IMR-90 (cell line): ENCODE data around the gene SMIM9. TPM values are rescaled to one million over a fixed set of nuclear protein-coding genes. Genes with fewer than 3 reads are reported as not detected.

Experiments used
- ATAC-seq: fragments of 200-7000 bp; cut with Tn5 transposase; 2 replicates; pipeline ENCODE4 v1.9.1; 2020; ENCODE audit warnings: low read depth, mild to moderate bottlenecking, moderate library complexity
- BruUV-seq: library from RNA; stranded (reverse); fragments of 400-500 nt; replicated peaks from 2 replicates; lab custom pipeline; 2021; lab: Mats Ljungman, UMichigan
- CTCF ChIA-PET: fragments of 300-600 bp; formaldehyde crosslinking; extraction: SDS; loops from one replicate; lab custom pipeline; 2021; ENCODE audit warnings: antibody characterized with exemption; lab: Yijun Ruan, JAX
- POLR2A ChIA-PET: fragments of 300-600 bp; sonication (Branson Sonifier 250); formaldehyde crosslinking; loops from one replicate; lab custom pipeline; 2022; ENCODE audit warnings: antibody characterized with exemption; ENCODE audit not compliant: unreplicated experiment; lab: Charles Lee
- DNase-seq: peaks from one replicate; pipeline ENCODE4 v3.0.0; 2013
- H2AFZ ChIP-seq: replicated peaks from 2 replicates; pipeline ENCODE3; 2013; ENCODE audit warnings: low read length, mild to moderate bottlenecking; ENCODE audit not compliant: poor library complexity
- H2AK5ac ChIP-seq: 2 replicates; pipeline ENCODE4 v1.6.1; 2013; ENCODE audit warnings: low read depth, low read length, inconsistent platforms
- H2AK9ac ChIP-seq: replicated peaks from 2 replicates; pipeline ENCODE3; 2013; ENCODE audit warnings: mild to moderate bottlenecking, low read depth, low read length, moderate library complexity; ENCODE audit not compliant: poor library complexity
- H2BK120ac ChIP-seq: 2 replicates; pipeline ENCODE4 v1.6.1; 2013; ENCODE audit warnings: low read depth, low read length, inconsistent platforms
- H2BK15ac ChIP-seq: 3 replicates; pipeline ENCODE4 v1.6.1; 2013; ENCODE audit warnings: low read depth, low read length, inconsistent platforms
- H2BK20ac ChIP-seq: 2 replicates; pipeline ENCODE4 v1.6.1; 2013; ENCODE audit warnings: low read depth, mild to moderate bottlenecking, inconsistent platforms, low read length, moderate library complexity
- H2BK5ac ChIP-seq: 2 replicates; pipeline ENCODE4 v1.6.1; 2013; ENCODE audit warnings: mild to moderate bottlenecking, low read depth, low read length, inconsistent platforms; ENCODE audit not compliant: poor library complexity, severe bottlenecking
- H3K14ac ChIP-seq: replicated peaks from 2 replicates; pipeline ENCODE4 v1.6.1; 2013; ENCODE audit warnings: low read depth, low read length, inconsistent platforms
- H3K18ac ChIP-seq: 2 replicates; pipeline ENCODE4 v1.6.1; 2013; ENCODE audit warnings: low read depth, low read length, control low read depth
- H3K23ac ChIP-seq: 2 replicates; pipeline ENCODE4 v1.6.1; 2013; ENCODE audit warnings: low read depth, low read length, inconsistent platforms
- H3K27ac ChIP-seq: 2 replicates; pipeline ENCODE4 v1.5.1; 2013; ENCODE audit warnings: mild to moderate bottlenecking, control low read depth, low read length; ENCODE audit not compliant: insufficient read depth
- H3K27me3 ChIP-seq: 2 replicates; pipeline ENCODE4 v1.6.1; 2013; ENCODE audit warnings: low read length; ENCODE audit not compliant: control insufficient read depth, insufficient read depth
- H3K36me3 ChIP-seq: 2 replicates; pipeline ENCODE4 v1.6.1; 2013; ENCODE audit warnings: low read length, mixed read lengths; ENCODE audit not compliant: control insufficient read depth, insufficient read depth
- H3K4ac ChIP-seq: 2 replicates; pipeline ENCODE4 v1.6.1; 2013; ENCODE audit warnings: low read depth, low read length, inconsistent platforms
- H3K4me1 ChIP-seq: 2 replicates; pipeline ENCODE4 v1.6.1; 2013; ENCODE audit warnings: low read length, mixed read lengths; ENCODE audit not compliant: control insufficient read depth, insufficient read depth
- H3K4me2 ChIP-seq: 2 replicates; pipeline ENCODE4 v1.6.1; 2013; ENCODE audit warnings: low read depth, mild to moderate bottlenecking, control low read depth, low read length, moderate library complexity
- H3K4me3 ChIP-seq: 2 replicates; pipeline ENCODE4 v1.5.1; 2013; ENCODE audit warnings: low read depth, mild to moderate bottlenecking, control low read depth, low read length, moderate library complexity; ENCODE audit not compliant: insufficient read depth
- H3K56ac ChIP-seq: 2 replicates; pipeline ENCODE4 v1.6.1; 2013; ENCODE audit warnings: low read length, inconsistent platforms; ENCODE audit not compliant: insufficient read depth; ENCODE audit errors: extremely low read depth
- H3K79me1 ChIP-seq, 2 experiments: 2 replicates each; pipeline ENCODE4 v1.6.1; 2013; ENCODE audit warnings: low read length in 2 of 2, inconsistent platforms in 1 of 2, low read depth in 1 of 2
- H3K9ac ChIP-seq: 2 replicates; pipeline ENCODE4 v1.6.1; 2013; ENCODE audit warnings: low read depth, low read length, control low read depth
- H3K9me1 ChIP-seq: 2 replicates; pipeline ENCODE4 v1.6.1; 2013; ENCODE audit warnings: low read length, inconsistent platforms; ENCODE audit not compliant: insufficient read depth
- H3K9me3 ChIP-seq: 2 replicates; pipeline ENCODE4 v1.6.1; 2013; ENCODE audit warnings: low read length; ENCODE audit not compliant: control insufficient read depth, insufficient read depth
- H4K20me1 ChIP-seq: 2 replicates; pipeline ENCODE4 v1.6.1; 2013; ENCODE audit warnings: low read length, inconsistent platforms; ENCODE audit not compliant: insufficient read depth
- H4K5ac ChIP-seq: 2 replicates; pipeline ENCODE4 v1.6.1; 2013; ENCODE audit warnings: mild to moderate bottlenecking, low read depth, low read length, control low read depth
- H4K8ac ChIP-seq, 2 experiments: 2 replicates each; pipeline ENCODE4 v1.6.1; 2013; ENCODE audit warnings: low read depth in 2 of 2, low read length in 2 of 2, control low read depth in 1 of 2, inconsistent platforms in 1 of 2
- H4K91ac ChIP-seq: 2 replicates; pipeline ENCODE4 v1.6.1; 2013; ENCODE audit warnings: low read depth, low read length, inconsistent platforms; ENCODE audit not compliant: insufficient read depth
- BHLHE40 ChIP-seq: fragments of 150-350 bp; IDR thresholded peaks from 2 replicates; pipeline ENCODE4 v1.6.1; 2016; ENCODE audit warnings: mild to moderate bottlenecking, low read depth, low read length
- CEBPB ChIP-seq: IDR thresholded peaks from 2 replicates; pipeline ENCODE4 v1.6.1; 2012; ENCODE audit warnings: low read depth, low read length, improper control_type of control experiment
- CHD1 ChIP-seq: IDR thresholded peaks from 2 replicates; pipeline ENCODE4 v1.6.1; 2012; ENCODE audit warnings: low read depth, low read length, improper control_type of control experiment
- FOS ChIP-seq: fragments of 150-350 bp; IDR thresholded peaks from 2 replicates; pipeline ENCODE4 v1.6.1; 2016; ENCODE audit warnings: low read depth, low read length
- MAFK ChIP-seq: IDR thresholded peaks from 2 replicates; pipeline ENCODE4 v1.6.1; 2012; ENCODE audit warnings: low read depth, low read length, improper control_type of control experiment
- MAZ ChIP-seq: IDR thresholded peaks from 2 replicates; pipeline ENCODE4 v1.6.1; 2012; ENCODE audit warnings: low read depth, mild to moderate bottlenecking, low read length, improper control_type of control experiment, moderate library complexity, borderline replicate concordance
- MXI1 ChIP-seq: IDR thresholded peaks from 2 replicates; pipeline ENCODE4 v1.6.1; 2012; ENCODE audit warnings: low read depth, mild to moderate bottlenecking, low read length, moderate library complexity, borderline replicate concordance
- NFE2L2 ChIP-seq: fragments of 150-350 bp; IDR thresholded peaks from 2 replicates; pipeline ENCODE4 v1.6.1; 2016; ENCODE audit warnings: low read depth, mild to moderate bottlenecking, low read length
- POLR2A ChIP-seq: IDR thresholded peaks from 2 replicates; pipeline ENCODE4 v1.6.1; 2012; ENCODE audit warnings: mild to moderate bottlenecking, low read depth, low read length
- RAD21 ChIP-seq: IDR thresholded peaks from 2 replicates; pipeline ENCODE4 v1.6.1; 2012; ENCODE audit warnings: low read length, improper control_type of control experiment
- RCOR1 ChIP-seq: IDR thresholded peaks from 2 replicates; pipeline ENCODE4 v1.6.1; 2012; ENCODE audit warnings: mild to moderate bottlenecking, low read length, improper control_type of control experiment; ENCODE audit not compliant: insufficient replicate concordance
- RFX5 ChIP-seq: IDR thresholded peaks from 2 replicates; pipeline ENCODE4 v1.8.0; 2012; ENCODE audit warnings: low read depth, mild to moderate bottlenecking, low read length, moderate library complexity
- SMC3 ChIP-seq: fragments of 150-350 bp; IDR thresholded peaks from 2 replicates; pipeline ENCODE4 v1.6.1; 2016; ENCODE audit warnings: low read depth, mild to moderate bottlenecking, antibody characterized with exemption, low read length, moderate library complexity
- WGBS, 2 experiments: methylation state at CpG; one replicate each; pipeline versions ENCODE4 v1.1.5 to v1.1.7; 2013; ENCODE audit warnings: missing lambda C conversion rate in 2 of 2; ENCODE audit not compliant: insufficient read length in 1 of 2; ENCODE audit errors: extremely low coverage in 2 of 2; 5-methylcytosine and 5-hydroxymethylcytosine counted together
- dilution Hi-C: fragments of 300-500 bp; cut with HindIII; formaldehyde crosslinking; loops from one replicate; pipeline ENCODE4 v1.14.3; 2018; ENCODE audit warnings: low sequenced_read_pairs; ENCODE audit not compliant: unreplicated experiment
- in situ Hi-C: fragments of 300-500 bp; cut with MboI; formaldehyde crosslinking; loops from 3 replicates; pipeline ENCODE4 v1.14.3; 2019; ENCODE audit warnings: low sequenced_read_pairs, inconsistent platforms, mixed read lengths
- intact Hi-C: fragments of 100-400 bp; cut with micrococcal nuclease; formaldehyde crosslinking; loops from 2 replicates; pipeline ENCODE4 v1.10.0; 2022
- polyA plus RNA-seq, 3 experiments: library from polyadenylated mRNA; depleted of rRNA; stranded (reverse); fragments of >200 nt; gene quantifications; 2 replicates each; pipeline ENCODE4 v1.2.3, GENCODE V29; 2012; ENCODE audit warnings: low replicate concordance in 1 of 3
- total RNA-seq: library from RNA; depleted of rRNA; stranded (reverse); fragments of >200 nt; gene quantifications from 2 replicates; pipeline ENCODE4 v1.2.3, GENCODE V29; 2012
- TF ChIP-seq, protein P1 (sequence below): fragments of 150-350 bp; IDR thresholded peaks from 2 replicates; pipeline ENCODE4 v1.6.1; 2016; ENCODE audit warnings: low read depth, mild to moderate bottlenecking, low read length, moderate library complexity, borderline replicate concordance
- TF ChIP-seq, protein P2 (sequence below): conservative IDR thresholded peaks from 2 replicates; pipeline ENCODE4 v1.5.1; 2012; ENCODE audit warnings: mild to moderate bottlenecking, low read depth, low read length, improper control_type of control experiment
- TF ChIP-seq, protein P3 (sequence below): fragments of 150-350 bp; IDR thresholded peaks from 2 replicates; pipeline ENCODE4 v1.6.1; 2017; ENCODE audit warnings: mild to moderate bottlenecking, antibody characterized with exemption, low read length, low read depth

Gene SMIM9
- total and polyA plus RNA-seq, 2 of the 4 experiments (the other 2 are of a cell fraction), result not detected

- Histone ChIP-seq H3K36me3 (no peaks in the 10 kb centered on the region), H3K4me1 (peaks cover 1% of the 10 kb centered on the region; the same call in 1 of the 2 replicates), H3K4ac (no peak overlapping the region), H3K79me1 (no peaks in the 10 kb centered on the region), H2AK5ac (no peak overlapping the region), H4K5ac (no peak overlapping the region), H2BK5ac (no peak overlapping the region), H3K27ac (no peak overlapping the region), H4K91ac (no peak overlapping the region), H2AK9ac (no peak overlapping the region), H3K9me3 (no peaks in the 10 kb centered on the region), H2BK20ac (no peak overlapping the region), H3K14ac (no peak overlapping the region), H2BK120ac (no peak overlapping the region), H3K23ac (no peak overlapping the region), H4K20me1 (no peaks in the 10 kb centered on the region), H3K9me1 (no peaks in the 10 kb centered on the region), H2AFZ (no peak overlapping the region), H3K4me2 (no peak overlapping the region), H3K56ac (no peak overlapping the region), H3K4me3 (no peak overlapping the region), H4K8ac (no peak overlapping the region), H2BK15ac (no peak overlapping the region), H3K27me3 (0 out of 2 replicates have a peak, but pooled peaks cover 1% of the 10 kb centered on the region), H3K18ac (no peak overlapping the region), H3K9ac (no peak overlapping the region)
- ChIA-PET POLR2A (no interaction called here), CTCF (interaction anchor here (0.6 kb wide), 2 partner anchors 14 to 70 kb away, joined by 3 to 5 read pairs; no protein-coding TSS in a partner anchor)
- ATAC-seq (no peak), DNase-seq (no peak)
- dilution Hi-C loops (no loop called here), intact Hi-C loops (no loop called here), in situ Hi-C loops (no loop called here)
- WGBS, 2 experiments, result 78% methylated on average over 6 of the region's 7 CpGs; no CpG with 5 or more reads in 1 of the 2 experiments
- TF ChIP-seq MAFK (no peak), RFX5 (no peak), MXI1 (no peak), CEBPB (no peak), SMC3 (no peak), RCOR1 (no peak), RAD21 (no peak), POLR2A (no peak), FOS (no peak), NFE2L2 (no peak), BHLHE40 (no peak), CHD1 (no peak), MAZ (no peak)
- TF ChIP-seq, protein P1, sequence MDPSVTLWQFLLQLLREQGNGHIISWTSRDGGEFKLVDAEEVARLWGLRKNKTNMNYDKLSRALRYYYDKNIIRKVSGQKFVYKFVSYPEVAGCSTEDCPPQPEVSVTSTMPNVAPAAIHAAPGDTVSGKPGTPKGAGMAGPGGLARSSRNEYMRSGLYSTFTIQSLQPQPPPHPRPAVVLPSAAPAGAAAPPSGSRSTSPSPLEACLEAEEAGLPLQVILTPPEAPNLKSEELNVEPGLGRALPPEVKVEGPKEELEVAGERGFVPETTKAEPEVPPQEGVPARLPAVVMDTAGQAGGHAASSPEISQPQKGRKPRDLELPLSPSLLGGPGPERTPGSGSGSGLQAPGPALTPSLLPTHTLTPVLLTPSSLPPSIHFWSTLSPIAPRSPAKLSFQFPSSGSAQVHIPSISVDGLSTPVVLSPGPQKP, result no peak
- TF ChIP-seq, protein P2, sequence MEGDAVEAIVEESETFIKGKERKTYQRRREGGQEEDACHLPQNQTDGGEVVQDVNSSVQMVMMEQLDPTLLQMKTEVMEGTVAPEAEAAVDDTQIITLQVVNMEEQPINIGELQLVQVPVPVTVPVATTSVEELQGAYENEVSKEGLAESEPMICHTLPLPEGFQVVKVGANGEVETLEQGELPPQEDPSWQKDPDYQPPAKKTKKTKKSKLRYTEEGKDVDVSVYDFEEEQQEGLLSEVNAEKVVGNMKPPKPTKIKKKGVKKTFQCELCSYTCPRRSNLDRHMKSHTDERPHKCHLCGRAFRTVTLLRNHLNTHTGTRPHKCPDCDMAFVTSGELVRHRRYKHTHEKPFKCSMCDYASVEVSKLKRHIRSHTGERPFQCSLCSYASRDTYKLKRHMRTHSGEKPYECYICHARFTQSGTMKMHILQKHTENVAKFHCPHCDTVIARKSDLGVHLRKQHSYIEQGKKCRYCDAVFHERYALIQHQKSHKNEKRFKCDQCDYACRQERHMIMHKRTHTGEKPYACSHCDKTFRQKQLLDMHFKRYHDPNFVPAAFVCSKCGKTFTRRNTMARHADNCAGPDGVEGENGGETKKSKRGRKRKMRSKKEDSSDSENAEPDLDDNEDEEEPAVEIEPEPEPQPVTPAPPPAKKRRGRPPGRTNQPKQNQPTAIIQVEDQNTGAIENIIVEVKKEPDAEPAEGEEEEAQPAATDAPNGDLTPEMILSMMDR, result no peak
- TF ChIP-seq, protein P3, sequence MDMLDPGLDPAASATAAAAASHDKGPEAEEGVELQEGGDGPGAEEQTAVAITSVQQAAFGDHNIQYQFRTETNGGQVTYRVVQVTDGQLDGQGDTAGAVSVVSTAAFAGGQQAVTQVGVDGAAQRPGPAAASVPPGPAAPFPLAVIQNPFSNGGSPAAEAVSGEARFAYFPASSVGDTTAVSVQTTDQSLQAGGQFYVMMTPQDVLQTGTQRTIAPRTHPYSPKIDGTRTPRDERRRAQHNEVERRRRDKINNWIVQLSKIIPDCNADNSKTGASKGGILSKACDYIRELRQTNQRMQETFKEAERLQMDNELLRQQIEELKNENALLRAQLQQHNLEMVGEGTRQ, result no peak
- no TSS peak for BruUV-seq
Observed at GRCh38 chrX:154819771-154820341, 14.6 kb downstream of the SMIM9 start.
